Panc1 (cell line): ENCODE data around the gene PPP1R7. TPM values are rescaled to one million over a fixed set of nuclear protein-coding genes. Genes with fewer than 3 reads are reported as not detected.

Experiments
- ATAC-seq: fragments of 200-7000 bp; cut with Tn5 transposase; 2 replicates; pipeline ENCODE4 v1.9.1; 2020; ENCODE audit warnings: mild to moderate bottlenecking, moderate library complexity
- BruUV-seq: library from RNA; stranded (reverse); fragments of 400-500 nt; replicated peaks from 2 replicates; lab custom pipeline; 2021; lab: Mats Ljungman, UMichigan
- CTCF ChIA-PET: fragments of 300-600 bp; sonication (Branson Sonifier 250); formaldehyde crosslinking; loops from one replicate; lab custom pipeline; 2022; ENCODE audit warnings: antibody characterized with exemption; lab: Charles Lee
- POLR2A ChIA-PET: fragments of 300-600 bp; sonication (Branson Sonifier 250); formaldehyde crosslinking; loops from one replicate; lab custom pipeline; 2022; ENCODE audit warnings: antibody characterized with exemption; lab: Charles Lee
- DNase-seq: peaks from one replicate; pipeline ENCODE4 v3.0.0-alpha.2; 2010; ENCODE audit warnings: low read depth, low spot score
- H3K27ac ChIP-seq: 2 replicates; pipeline ENCODE4 v1.5.1; 2011; ENCODE audit warnings: mild to moderate bottlenecking, low read length, inconsistent platforms
- H3K27me3 ChIP-seq: fragments of 200-500 bp; sonication (Bioruptor generic); 2 replicates; pipeline ENCODE4 v1.6.0; 2014; ENCODE audit warnings: low read length, inconsistent platforms; ENCODE audit not compliant: control insufficient read depth, insufficient read depth
- H3K36me3 ChIP-seq: fragments of 200-500 bp; sonication (Bioruptor generic); 2 replicates; pipeline ENCODE4 v1.5.1; 2014; ENCODE audit warnings: inconsistent platforms, mild to moderate bottlenecking, low read length, moderate library complexity; ENCODE audit not compliant: control insufficient read depth, insufficient read depth
- H3K4me1 ChIP-seq: 2 replicates; pipeline ENCODE4 v1.5.1; 2011; ENCODE audit warnings: inconsistent platforms, mild to moderate bottlenecking, low read length, moderate library complexity; ENCODE audit not compliant: control insufficient read depth, insufficient read depth
- H3K4me3 ChIP-seq, 2 experiments: 2 replicates each; pipeline ENCODE4 v1.5.1; 2011 to 2012; ENCODE audit warnings: low read depth in 2 of 2, low read length in 2 of 2, mild to moderate bottlenecking in 2 of 2, inconsistent platforms in 1 of 2, moderate library complexity in 1 of 2
- H3K9me3 ChIP-seq: fragments of 200-500 bp; sonication (Bioruptor generic); 2 replicates; pipeline ENCODE4 v1.5.1; 2014; ENCODE audit warnings: low read depth, mild to moderate bottlenecking, inconsistent platforms, low read length, moderate library complexity; ENCODE audit not compliant: control insufficient read depth, insufficient read depth
- POLR2AphosphoS5 ChIP-seq: IDR thresholded peaks from 2 replicates; pipeline ENCODE4 v1.6.1; 2012; ENCODE audit warnings: mild to moderate bottlenecking, low read depth, low read length, moderate library complexity
- REST ChIP-seq, 2 experiments: IDR thresholded peaks; 2 replicates each; pipeline ENCODE4 v1.6.1; 2011 to 2012; ENCODE audit warnings: low read depth in 2 of 2, control low read depth in 1 of 2, low read length in 1 of 2, mild to moderate bottlenecking in 1 of 2, moderate library complexity in 1 of 2; ENCODE audit not compliant: insufficient read depth in 1 of 2
- SIN3A ChIP-seq: IDR thresholded peaks from 2 replicates; pipeline ENCODE4 v1.6.1; 2012; ENCODE audit warnings: low read depth, mild to moderate bottlenecking, low read length, moderate library complexity, borderline replicate concordance; ENCODE audit not compliant: insufficient read depth
- TCF7L2 ChIP-seq: IDR thresholded peaks from 2 replicates; pipeline ENCODE4 v1.6.1; 2011; ENCODE audit warnings: mild to moderate bottlenecking, low read depth, low read length, inconsistent platforms
- in situ Hi-C: cut with HindIII; loops from 2 replicates; pipeline ENCODE4 v1.10.0; 2016; ENCODE audit warnings: low sequenced_read_pairs, low pct_unique_long_range_greater_than_20kb
- intact Hi-C: fragments of 100-400 bp; cut with micrococcal nuclease; formaldehyde crosslinking; loops from one replicate; pipeline ENCODE4 v1.10.0; 2022; ENCODE audit not compliant: unreplicated experiment
- total RNA-seq: library from RNA; stranded (reverse); gene quantifications from one replicate; pipeline ENCODE4 v1.2.1, GENCODE V29; 2021; ENCODE audit not compliant: unreplicated experiment
- TF ChIP-seq, protein P1 (sequence below): fragments of 450-650 bp; IDR thresholded peaks from 2 replicates; pipeline ENCODE4 v1.5.1; 2017; ENCODE audit warnings: mild to moderate bottlenecking

PPP1R7 gene
- total RNA-seq, 1 experiment from 2014 or later: 64.2 TPM

DNA sequence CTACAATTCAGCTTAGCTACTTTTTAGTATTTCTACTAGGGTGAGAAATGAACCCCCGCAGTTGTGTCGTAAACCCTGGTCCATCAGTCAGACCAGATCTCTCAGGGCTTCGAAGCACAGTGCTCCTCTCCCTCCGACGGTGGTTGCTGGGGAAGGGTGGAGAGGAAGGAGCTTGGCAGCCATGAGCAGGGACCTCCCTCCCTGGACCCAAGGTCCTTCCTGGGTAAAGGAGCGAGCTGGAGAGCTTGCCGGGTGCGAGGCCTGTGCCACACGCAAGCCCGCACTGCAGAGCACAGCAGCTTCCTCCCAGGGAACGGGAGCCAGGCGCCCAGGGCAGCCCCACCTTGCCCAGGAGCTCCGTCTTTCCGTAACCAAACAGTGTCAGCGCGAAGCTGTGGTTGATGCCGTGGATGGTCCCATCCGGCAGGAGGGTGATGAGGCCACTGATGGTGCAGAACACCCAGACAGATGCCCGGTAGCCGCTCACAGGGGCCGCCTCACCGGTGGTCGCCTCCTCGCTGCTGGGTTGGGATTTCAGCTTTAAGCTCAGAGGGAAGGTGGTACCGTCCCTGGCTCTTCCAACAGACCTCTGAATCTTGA, 13.5 kb upstream of the PPP1R7 start:
- Histone ChIP-seq H3K36me3 (no peaks in the 10 kb centered on the region), H3K4me3 (no peak overlapping the region), H3K27me3 (no peaks in the 10 kb centered on the region), H3K27ac (no peak overlapping the region), H3K9me3 (no peaks in the 10 kb centered on the region), H3K4me1 (no peaks in the 10 kb centered on the region)
- CTCF ChIA-PET: no interaction called here
- POLR2A ChIA-PET: no interaction called here
- no peak for TF ChIP-seq REST (IDR thresholded peaks at IDR 0.05; ENCODE audit: insufficient read depth in 1 of 2, low read depth in 2 of 2, low read length in 1 of 2)
- no peak for TF ChIP-seq SIN3A
- TF ChIP-seq, protein P1, sequence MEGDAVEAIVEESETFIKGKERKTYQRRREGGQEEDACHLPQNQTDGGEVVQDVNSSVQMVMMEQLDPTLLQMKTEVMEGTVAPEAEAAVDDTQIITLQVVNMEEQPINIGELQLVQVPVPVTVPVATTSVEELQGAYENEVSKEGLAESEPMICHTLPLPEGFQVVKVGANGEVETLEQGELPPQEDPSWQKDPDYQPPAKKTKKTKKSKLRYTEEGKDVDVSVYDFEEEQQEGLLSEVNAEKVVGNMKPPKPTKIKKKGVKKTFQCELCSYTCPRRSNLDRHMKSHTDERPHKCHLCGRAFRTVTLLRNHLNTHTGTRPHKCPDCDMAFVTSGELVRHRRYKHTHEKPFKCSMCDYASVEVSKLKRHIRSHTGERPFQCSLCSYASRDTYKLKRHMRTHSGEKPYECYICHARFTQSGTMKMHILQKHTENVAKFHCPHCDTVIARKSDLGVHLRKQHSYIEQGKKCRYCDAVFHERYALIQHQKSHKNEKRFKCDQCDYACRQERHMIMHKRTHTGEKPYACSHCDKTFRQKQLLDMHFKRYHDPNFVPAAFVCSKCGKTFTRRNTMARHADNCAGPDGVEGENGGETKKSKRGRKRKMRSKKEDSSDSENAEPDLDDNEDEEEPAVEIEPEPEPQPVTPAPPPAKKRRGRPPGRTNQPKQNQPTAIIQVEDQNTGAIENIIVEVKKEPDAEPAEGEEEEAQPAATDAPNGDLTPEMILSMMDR: no peak
- TF ChIP-seq POLR2AphosphoS5: no peak
- TF ChIP-seq TCF7L2: no peak
- in situ Hi-C loops: no loop called here
- no peak for ATAC-seq
- intact Hi-C loops: no loop called here
- DNase-seq: no peak
- no TSS peak for BruUV-seq

DNA sequence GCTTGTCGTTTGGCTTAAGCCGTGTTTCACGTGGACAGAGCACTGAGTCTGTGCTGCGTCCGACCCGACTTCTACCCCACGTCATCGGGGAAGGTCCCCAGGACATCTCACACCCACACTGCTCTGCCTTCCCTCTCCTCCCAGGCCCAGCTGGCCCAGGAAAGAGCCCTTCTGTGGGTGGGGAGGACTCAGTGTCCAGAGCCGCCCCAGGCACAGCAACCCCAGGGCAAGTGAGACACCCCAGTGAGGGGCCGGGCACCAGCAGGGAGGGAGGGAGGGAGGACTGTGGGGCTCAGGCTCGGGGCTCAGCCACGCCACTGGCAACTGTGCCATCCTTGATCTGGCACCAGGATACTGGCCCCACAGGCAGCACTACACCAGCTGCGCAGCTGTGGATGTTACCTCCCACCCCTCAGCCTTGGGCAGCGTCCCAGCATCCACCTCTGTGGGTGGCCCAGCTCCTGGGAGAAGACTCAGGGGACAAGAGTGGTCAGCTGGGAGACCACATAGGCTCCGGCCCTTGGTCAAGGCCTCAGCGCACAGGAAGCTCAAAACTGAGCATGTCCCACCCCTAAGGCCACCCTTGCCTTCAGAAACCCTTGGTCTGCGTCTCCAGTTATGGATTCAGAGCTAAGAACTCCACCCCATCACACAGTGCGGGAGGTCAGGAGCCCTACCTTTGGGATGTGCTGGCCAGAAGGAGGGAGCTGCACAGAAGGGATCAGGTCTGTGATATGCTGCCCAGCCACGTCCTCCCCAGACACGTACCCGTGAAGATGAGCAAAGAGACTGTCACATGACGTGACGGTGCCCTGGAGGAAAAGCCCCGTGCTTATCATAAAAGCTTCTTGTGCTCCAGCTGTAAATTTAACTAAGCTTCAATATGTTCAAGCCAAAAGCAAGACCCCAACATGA, 12.7 kb upstream of the PPP1R7 start:
- CTCF ChIA-PET: no interaction called here
- in situ Hi-C loops (no loop called here), intact Hi-C loops (no loop called here)
- H3K27ac ChIP-seq: no peak overlapping the region
- ATAC-seq (no peak), DNase-seq (no peak)
- H3K4me3 ChIP-seq: no peak overlapping the region
- H3K4me1 ChIP-seq: no peaks in the 10 kb centered on the region
- no TSS peak for BruUV-seq
- TF ChIP-seq POLR2AphosphoS5 (no peak), SIN3A (no peak), REST (IDR thresholded peaks at IDR 0.05; ENCODE audit: insufficient read depth in 1 of 2, low read depth in 2 of 2, low read length in 1 of 2) (no peak), TCF7L2 (no peak)
- TF ChIP-seq, protein P1: no peak
- no peaks in the 10 kb centered on the region for H3K27me3 ChIP-seq
- H3K36me3 ChIP-seq: no peaks in the 10 kb centered on the region
- POLR2A ChIA-PET: no interaction called here
- H3K9me3 ChIP-seq: no peaks in the 10 kb centered on the region
